A204.1 (cell line): Measurements from ENCODE around the gene PTTG2.

Experiments
- FAIRE-seq: peaks from 2 replicates; lab custom pipeline; 2012; peaks lifted over from hg19 to GRCh38; lab: Jason Lieb, UNC

PTTG2 gene

DNA sequence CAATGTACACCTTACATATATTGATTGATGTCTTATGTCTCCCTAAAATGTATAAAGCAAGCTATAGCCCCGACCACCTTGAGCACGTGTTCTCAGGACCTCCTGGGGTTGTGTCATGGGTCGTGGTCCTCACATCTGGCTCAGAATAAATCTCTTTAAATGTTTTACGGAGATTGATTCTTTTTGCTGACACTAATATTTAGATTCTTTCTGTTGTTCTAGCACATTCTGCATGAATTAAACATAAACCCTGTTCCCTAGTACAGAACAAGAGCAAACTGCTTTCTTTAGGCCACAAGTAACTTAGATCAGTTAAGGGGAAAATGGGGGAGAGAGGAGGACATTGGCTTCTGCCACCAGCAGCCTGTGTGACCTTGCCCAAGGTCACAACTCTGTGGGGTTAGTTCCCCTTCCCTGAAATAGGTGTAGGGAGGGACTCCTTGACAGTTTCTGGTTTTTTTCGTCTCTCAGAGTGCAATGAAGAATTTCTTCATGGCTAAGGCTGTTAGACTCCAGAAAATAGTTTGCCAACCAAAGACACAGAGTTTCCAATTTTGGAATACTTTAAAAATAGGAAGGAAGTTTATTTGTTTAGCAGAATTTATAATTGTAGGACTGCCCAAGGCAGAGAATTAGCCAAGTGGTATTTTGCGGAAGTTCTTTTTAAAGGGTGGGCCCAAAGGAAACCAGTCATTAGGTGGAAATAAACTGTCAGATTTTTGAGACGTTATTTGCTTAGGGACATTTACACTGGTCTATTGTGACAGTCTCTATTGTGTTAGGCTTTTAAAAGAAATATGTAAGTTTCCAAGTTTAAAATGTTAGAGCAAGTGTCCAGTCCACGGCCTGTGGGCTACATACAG lies 29.4 kb downstream of the PTTG2 start:
- no peak for FAIRE-seq

DNA sequence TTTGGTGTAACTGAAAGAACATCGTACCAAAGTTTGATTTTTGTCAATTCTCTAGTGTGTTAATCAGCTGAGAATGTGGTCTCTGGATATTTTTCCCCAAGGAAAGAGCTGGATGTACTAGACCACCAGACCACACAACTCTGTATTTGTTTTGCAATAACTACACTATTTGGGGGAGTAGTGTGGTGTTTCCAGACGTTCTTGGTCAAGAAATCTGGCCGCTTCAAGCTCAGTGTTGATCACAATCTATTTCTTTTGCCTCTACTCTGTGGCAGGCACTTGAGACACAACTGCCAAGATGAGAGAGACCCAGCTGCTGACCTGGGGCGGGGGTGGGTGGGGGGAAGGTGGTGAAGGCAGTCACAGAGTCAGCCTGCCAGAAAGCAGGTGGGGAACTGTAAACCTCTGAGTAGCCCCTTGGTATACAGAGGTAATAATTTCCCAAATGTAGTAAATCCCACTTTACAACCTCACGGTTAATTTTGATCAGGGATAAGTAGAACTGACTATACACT lies 30.6 kb downstream of the PTTG2 start:
- no peak for FAIRE-seq

DNA sequence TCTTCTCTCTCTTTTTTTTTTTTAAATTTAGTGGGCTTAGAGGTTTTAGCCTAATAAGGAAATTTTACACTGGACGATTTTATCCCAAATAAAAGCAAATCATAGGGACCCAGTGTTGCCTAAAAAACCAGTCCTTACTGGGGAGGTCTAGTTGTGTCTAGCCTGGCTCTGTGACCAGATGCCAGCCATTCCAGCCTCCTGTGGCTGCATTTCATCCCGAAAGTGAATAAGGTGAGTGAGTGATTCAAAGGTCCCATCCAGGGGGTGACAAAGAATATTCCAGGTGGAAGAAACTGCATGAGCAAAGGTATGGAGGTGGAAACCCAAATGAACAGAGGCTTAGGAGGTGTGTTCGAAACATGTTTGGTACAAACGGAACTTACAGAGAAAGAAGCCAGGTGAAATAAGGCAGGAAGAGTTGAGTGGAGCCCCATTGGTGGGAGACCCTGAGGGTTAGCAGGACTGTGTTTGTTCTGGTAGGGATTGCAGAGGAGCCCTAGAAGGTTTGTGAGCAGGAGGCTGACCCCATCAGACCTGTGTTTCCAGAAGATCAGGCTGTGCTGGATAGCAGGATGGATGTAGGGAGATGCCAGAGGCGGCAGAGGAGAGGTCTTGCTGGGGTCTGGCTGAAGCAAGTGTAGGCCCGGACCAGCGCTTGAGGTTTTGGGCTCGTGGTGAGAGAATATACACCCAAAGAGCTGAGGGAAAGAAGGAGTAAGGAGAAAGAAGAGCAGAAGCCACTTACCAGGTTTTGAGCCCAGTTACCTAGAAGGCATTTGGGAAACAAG lies 31.6 kb downstream of the PTTG2 start:
- no peak for FAIRE-seq

DNA sequence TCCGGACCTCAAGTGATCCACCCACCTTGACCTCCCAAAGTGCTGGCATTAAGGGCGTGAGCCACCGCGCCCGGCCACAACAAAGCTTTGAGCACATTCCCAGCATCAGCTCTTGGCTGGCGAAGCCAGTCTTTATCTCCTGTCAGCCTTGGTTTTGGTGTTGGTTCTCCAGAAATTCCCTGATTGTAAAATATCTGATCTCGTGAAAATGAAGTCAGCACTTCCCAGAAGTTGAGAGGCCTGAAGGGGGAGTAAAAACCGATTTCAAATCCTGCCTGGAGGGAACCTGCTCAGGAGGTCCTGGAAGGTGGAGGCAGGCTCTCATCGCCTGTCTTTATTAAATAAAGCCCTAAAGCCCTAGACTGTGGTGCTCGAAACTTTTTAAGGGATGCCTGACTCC lies 33.6 kb downstream of the PTTG2 start:
- FAIRE-seq, result no peak

DNA sequence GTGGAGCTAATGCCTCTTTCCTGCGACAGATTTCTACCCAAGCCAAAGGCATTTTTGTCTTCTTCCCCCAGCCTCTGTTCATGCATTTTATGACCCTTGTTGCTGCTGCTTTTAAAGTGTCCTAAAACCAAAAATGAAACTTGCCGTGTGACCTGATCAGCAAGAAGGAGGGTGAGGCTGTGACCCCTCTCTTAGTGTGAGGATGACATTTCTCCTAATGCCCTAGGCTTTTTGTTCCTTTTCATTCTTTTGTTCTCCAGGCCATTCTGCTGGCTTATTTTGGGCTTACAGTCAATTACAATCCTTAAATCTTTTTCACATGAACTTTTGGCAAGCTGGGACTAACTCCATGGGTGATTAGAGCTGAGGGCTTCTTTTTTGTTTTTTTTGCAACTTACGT lies 34.4 kb downstream of the PTTG2 start:
- no peak for FAIRE-seq

DNA sequence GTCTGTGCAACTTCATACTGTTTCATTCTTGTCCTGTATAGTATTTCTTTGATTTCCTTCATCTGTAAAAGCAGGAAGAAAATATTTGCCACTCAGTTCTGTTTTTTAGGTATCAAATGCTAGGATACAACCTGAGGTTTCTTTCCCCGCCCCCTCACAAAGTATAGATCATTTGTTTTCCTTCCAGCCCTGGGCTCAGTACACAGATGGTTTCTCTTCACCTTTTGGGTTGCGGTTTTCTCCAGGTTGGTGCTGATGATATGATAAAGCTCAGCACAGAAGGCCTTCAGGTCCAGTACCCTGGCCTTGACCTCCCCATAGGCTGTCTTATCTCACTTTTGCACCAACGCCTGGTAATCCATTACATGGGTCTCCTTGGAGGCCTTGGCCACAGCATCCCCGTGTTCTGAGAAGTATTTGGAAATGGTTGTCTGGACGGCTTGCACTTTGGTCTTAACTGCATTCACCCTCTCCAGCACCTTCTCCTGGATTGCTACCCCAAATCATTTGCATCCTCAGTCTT lies 35.2 kb downstream of the PTTG2 start:
- no peak for FAIRE-seq

DNA sequence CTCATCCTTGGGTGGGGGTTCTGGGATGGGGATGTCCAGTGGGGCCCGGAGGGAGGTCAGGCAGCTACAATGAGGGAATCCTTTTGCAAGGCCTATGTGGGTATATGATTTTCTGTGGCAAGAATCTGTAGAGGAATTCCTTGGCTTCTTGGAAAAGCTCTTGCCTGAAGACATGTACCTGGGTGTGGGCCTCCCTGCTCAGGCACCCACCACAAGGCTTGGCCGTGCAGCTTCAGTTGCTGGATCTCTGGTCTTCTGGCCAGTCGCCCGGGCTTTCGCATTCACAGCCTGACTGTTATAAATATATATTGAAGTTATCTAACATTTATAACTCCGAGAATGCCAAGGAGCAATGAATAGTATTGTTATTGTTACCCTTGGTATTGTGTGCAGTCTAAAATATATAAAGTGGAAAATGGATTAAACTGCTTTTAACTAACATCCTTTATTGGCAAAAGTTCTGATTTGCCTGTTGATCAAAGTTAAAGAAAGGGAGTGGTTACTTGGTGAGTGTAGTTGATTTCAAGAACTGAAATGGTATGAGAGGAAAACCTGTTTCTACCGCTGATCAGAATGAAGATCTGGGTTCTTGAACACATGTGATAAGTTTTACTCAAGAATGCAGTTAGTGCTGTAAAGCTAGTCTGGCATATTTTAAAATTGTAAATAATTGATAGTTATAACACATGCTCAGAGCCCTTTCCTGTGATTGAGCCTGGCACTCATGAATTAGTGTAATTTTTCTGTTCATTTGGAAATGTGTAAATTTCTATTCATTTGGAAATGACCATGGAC lies 36.0 kb downstream of the PTTG2 start:
- FAIRE-seq, result no peak

DNA sequence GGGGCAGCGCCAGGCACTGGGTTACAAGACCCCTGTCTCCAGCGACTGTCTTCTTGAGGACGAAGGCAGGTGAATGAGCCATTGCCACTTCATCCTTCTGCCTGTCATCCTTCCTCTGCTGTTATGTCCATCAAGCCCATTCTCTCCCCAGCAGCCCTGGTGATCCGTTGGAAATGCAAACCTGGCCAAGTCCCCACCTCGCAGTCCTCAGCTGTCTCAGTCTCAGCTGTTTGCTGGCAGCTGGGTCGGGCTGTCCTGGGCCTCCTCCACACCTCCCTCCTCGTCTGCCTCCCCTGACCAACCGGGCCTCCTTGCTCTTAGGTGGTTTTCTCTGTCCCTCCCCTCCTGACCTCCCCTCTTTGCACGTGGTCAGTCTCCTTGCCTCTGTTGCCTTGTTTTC lies 38.0 kb downstream of the PTTG2 start:
- no peak for FAIRE-seq

DNA sequence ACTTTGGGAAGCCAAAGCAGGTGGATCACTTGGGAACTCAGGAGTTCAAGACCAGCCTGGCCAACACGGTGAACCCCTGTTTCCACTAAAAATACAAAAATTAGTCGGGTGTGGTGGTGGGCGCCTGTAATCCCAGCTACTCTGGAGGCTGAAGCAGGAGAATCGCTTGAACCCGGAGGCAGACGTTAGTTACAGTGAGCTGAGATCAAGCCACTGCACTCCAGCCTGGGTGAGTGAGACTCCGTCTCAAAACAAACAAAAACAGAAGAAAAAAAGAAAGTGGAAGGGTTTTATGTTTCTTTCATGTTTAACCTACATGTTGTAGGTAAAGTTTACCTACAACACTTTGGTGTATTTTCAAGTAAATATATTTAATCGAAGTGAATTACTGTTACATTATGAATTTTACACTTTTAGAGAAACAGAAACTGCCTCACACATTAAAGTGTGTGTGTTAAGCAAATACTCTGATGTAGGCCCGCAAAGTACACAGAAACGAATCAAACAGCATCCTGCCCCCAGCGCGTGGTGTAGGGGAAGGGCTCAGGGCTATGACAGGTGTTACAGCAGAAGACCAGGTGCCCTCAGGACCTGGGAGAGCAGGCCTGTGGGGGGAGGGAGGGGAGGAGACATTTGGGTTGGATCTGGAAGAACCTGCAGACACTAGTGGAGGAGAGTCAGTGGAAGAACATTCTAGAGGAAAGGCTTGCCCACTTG lies 39.0 kb downstream of the PTTG2 start:
- no peak for FAIRE-seq

DNA sequence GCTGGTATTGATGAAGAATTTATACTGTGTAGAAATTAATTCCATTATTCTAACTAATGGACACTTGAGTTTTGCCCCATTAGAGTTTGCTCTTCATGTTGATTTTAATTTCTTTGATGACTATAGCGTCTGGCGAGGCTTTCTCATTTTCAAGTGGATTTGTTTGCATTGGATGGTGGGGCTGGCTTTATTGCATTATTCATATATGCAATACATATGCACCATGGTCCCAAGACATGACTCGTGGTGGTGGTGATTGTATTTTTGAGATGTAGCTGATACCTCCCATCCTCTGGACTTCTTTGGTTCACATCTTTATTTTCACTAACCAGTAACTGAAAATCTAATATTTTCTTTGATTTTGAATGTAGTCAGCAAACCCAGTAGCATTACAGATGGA lies 39.8 kb downstream of the PTTG2 start:
- no peak for FAIRE-seq

DNA sequence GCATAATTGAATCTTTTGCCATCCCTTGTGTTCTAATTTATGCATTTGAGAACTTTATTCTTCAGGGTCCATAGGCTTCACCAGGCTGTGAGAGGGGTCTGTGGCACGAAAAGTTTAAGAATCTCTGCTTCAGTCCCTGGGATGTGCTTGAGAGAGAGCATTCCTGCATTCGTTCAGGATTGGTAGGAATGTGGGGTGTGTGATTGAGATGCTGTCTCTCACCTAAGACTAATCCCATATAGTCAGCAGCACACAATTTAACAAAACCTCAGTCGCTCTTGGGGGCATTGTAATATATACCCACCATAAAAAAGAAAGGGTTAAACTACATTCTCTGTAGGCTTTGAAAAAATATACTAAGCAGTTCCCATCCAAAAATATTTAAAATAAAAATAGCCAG lies 41.7 kb downstream of the PTTG2 start:
- no peak for FAIRE-seq

DNA sequence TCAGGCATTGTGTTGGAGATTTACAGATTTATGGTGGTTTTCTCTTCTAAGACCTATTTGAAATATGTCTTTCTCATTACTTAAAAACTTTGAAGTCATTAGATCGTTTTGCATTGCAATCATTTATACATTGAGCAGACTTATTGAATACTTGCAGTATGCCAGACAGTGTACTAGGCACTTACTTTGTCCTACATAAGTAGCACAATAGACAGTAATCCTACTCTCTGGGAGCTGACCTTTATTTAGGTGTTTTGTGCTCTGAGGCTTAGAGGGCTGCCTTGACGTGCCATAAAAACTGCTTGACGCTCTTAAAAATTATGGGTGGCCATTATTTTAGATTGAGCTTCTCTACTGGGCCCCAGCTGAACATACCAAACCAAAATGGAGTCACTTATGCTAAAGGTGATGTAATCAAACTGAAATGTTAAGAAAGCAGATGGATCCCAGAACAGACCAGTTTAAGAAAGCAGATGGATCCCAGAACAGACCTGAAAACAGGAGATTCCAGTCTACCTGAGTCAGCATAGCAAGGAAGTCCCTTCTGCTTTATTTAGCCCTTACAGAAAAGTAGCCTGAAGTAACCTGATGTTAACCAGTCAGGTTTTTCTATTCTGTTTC lies 42.4 kb downstream of the PTTG2 start:
- no peak for FAIRE-seq

DNA sequence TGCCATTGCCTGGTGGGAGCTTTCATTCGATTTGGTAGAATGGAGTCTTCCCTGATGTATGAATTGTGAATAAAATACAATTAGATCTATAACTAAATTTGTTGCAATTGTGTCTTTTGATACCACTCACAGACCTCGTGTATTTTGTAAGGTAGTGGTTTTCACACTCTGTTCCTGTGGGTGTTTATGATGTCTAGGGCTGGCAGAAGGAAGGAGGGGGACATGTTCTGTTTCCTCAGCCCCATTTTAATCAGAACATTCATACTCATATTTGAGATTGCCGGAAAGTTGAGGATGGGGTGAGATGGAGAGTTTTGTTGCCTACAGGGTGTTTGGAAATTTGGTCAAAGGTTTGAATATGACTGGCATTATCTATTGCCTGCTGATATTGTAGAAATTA lies 42.9 kb downstream of the PTTG2 start:
- no peak for FAIRE-seq

DNA sequence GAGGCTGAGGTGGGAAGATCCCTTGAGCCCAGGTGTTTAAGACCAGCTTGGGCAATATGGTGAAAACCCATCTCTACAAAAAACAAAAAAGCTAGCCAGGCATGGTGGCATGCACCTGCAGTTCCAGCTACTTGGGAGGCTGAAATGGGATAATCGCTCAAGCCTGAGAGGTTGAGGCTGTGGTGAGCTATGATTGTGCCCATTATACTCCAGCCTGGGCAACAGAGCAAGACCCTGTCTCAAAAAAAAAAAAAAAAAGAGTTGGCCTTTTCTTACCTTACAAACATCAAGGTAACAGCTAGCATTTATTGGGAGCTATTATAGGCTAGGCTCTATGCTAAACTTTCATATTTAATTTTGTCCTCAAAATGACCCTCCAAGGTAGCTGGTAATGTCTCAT lies 43.4 kb downstream of the PTTG2 start:
- FAIRE-seq, result no peak

DNA sequence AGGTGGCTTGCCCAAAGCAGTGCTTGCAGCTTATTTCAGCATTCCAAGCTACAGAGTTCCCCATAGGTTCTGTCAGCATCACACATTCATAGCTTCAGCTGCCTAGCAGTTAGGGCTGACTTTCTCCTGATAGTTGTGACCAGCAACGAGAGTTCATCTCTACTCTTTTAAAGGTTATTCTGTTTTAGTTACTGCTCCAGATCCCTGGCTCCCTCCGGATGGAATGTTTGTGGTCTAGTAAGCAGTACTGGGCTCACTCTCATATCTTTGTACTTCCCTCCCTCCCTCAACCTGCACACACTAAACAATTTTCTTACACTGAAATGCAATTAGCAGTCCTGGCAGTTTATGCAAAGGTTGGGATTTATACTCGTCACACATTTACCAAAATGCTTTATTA lies 43.9 kb downstream of the PTTG2 start:
- no peak for FAIRE-seq

DNA sequence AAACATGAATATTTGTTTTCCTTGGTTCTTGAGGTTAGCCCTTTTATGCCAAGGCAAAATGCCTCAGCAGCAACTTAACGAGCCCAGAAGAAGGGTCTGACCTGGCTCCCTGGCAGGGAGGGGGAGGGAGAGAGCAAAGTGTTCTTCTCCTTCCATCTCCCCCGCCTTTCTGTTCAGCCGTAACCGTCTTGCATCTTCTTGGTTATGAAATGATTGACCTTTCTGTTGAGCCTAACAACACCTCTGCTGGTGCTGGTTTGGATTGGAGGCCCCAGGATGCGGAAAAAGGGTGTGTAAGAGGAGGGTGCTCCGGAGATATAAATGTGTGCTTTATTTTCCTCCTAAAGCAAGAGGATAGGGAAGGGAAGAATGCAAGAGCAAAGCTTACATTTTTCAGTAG lies 44.7 kb downstream of the PTTG2 start:
- FAIRE-seq, result no peak

DNA sequence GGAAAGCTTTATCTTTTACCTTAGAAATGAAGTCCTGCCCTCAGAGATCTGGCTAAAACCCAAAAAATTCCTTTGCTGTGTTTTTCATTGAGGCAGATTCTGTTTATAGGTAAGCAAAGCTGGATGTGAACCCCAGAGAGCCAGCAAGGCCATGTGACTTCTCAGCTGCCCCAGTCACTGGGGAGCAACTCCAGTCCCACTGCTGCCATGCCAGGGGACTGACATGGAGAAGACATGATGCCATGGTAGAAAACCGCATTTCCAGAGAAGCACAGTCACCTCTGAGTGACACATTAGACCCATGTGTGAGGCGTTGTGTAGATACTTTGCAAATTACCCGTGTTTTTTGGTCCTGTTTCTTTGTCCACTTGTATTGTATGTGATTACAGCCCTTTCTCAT lies 45.4 kb downstream of the PTTG2 start:
- FAIRE-seq, result no peak

DNA sequence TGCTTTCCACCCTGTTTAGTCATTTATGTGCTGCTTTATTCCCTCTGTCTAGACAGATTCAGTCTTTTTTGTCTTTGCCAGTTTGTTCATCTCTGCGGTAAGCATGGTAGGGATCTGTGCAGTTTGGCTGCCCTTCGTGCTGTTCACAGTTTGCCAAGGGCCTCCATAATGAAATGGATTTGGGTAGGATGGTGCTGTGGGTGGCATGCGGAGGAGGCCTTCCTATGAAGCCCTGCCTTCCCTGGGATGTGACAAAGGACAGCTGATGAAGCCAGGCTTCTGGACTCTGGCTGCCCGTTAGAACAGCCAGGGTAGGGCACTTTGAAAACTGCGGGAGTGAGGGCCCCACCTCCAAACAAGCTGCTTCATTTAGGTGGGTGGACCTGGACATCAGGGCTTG lies 47.4 kb downstream of the PTTG2 start:
- no peak for FAIRE-seq

DNA sequence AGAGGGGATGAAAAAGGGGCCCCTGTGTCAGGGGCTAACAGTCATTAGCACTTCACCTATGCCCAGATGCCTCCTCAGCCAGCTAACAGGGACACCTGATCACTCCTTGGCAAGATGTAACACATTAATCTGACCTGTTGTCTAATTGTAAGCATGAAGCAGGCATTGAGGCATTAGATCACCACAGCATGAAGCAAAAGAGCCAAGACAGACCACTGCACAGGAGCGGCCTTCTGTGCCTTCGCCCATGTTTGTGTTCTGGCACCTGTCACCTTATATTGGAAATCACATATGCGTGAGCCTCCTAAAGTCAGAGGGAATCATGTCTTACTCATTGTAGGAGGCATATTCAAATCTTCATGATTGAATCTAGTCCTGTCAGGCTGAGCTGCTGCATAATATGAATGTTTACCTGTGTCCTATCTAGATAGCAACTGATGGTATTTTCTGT lies 48.4 kb downstream of the PTTG2 start:
- FAIRE-seq, result no peak

DNA sequence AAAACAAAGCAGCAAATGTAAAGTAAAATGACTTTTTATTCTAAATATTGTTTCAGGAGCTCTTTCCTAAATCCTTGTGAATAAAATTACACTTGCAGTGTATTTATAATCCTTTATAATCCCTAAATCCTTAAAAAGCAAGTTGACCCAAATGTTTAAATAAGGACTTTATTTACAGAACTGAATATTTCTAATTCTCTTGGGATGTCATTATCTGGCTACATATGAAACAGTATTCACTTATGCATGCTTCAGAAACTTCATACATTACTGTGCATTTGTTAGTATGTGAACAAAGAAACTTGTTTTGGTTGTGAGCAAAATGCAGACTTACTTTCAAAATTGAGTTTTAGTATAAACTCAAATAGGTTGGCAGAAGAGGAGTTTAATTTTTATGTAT lies 49.2 kb downstream of the PTTG2 start:
- FAIRE-seq, result peak; percentile 65

DNA sequence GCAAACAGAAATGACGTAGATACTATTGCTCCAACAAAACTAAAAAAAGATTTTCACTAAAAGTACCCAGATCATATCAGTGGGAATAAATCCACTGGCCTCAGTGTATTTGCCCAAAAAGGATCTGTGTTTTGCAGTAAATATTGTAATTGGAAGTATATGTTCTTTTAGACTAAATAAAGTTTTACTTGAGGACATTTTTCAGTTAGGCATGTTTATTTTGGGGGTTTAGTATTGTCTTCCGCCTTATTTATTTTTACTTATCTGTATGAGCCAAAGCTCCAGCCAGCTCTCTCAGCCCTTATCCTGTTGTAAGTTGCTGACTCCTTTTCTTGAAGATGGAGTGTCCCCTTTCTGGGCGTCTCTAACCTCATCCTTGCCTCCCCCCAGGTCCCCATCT lies 49.8 kb downstream of the PTTG2 start:
- no peak for FAIRE-seq
